Testis (tissue), 3 donors: ENCODE results near the gene OST4. TPM values are rescaled to one million over a fixed set of nuclear protein-coding genes. Genes with fewer than 3 reads are reported as not detected.

Experiments
- DNase-seq: peaks from one replicate; pipeline ENCODE4 v3.0.0-alpha.2; 2019
- H3K27ac ChIP-seq, 2 donors: fragments of 200-600 bp; sonication (generic); one replicate each; pipeline ENCODE4 v1.5.1; 2019
- H3K27me3 ChIP-seq: fragments of 200-600 bp; sonication (generic); one replicate; pipeline ENCODE4 v1.5.1; 2019
- H3K36me3 ChIP-seq: fragments of 200-600 bp; sonication (generic); one replicate; pipeline ENCODE4 v1.5.1; 2017; ENCODE audit warnings: low read depth; ENCODE audit errors: missing control alignments
- H3K4me1 ChIP-seq: fragments of 200-600 bp; sonication (generic); one replicate; pipeline ENCODE4 v1.5.1; 2019
- H3K4me3 ChIP-seq, 2 donors: fragments of 200-600 bp; sonication (generic); one replicate each; pipeline ENCODE4 v1.5.1; 2017 to 2019
- H3K9me3 ChIP-seq: fragments of 200-600 bp; sonication (generic); one replicate; pipeline ENCODE4 v1.5.1; 2017
- POLR2A ChIP-seq: fragments of 450-650 bp; IDR thresholded peaks from one replicate; pipeline ENCODE4 v1.6.1; 2017; ENCODE audit warnings: antibody characterized with exemption, mild to moderate bottlenecking, moderate library complexity
- WGBS, 2 donors: methylation state at CpG; one replicate each; pipeline ENCODE4 v1.1.5; 2018; 5-methylcytosine and 5-hydroxymethylcytosine counted together
- intact Hi-C: fragments of 100-400 bp; cut with DNase I; formaldehyde crosslinking; loops from one replicate; pipeline ENCODE4 v1.15.1; 2023; ENCODE audit warnings: low total_unique reads
- polyA plus RNA-seq: library from polyadenylated mRNA; stranded (reverse); fragments of 350-450 nt; fragmentation: Illumina TruSeq; extraction: RNeasy Lipid Tissue Mini Kit (QIAGEN cat#74804); gene quantifications from one replicate; pipeline ENCODE4 v1.2.3, GENCODE V29; 2014; ENCODE audit warnings: low read depth, low replicate concordance; ENCODE audit not compliant: insufficient read depth
- total RNA-seq, 2 donors: library from RNA; depleted of rRNA; stranded (reverse); fragments of >200 nt; gene quantifications; one replicate each; pipeline ENCODE4 v1.2.3, GENCODE V29; 2016
- TF ChIP-seq, protein P1 (sequence below), 3 experiments: fragments of 450-650 bp in 2 of 3; fragments of 200-600 bp in 1 of 3; sonication (generic) in 1 of 3; IDR thresholded peaks; one replicate each; pipeline ENCODE4 v1.5.1; 2016 to 2019; ENCODE audit warnings: antibody characterized with exemption in 3 of 3, mild to moderate bottlenecking in 2 of 3, moderate library complexity in 1 of 3

Gene OST4
- total and polyA plus RNA-seq, 3 donors from 2014 or later, result 220 to 297 (median 262) TPM

- H3K36me3 ChIP-seq, result no peaks in the 10 kb centered on the region
- H3K27ac ChIP-seq, result no peak overlapping the region
- WGBS, 2 donors, result 92 to 97% methylated on average over 5 to 6 of the region's 6 CpGs
- no peaks in the 10 kb centered on the region for H3K27me3 ChIP-seq
- H3K4me1 ChIP-seq, result peaks cover 29% of the 10 kb centered on the region
- intact Hi-C loops, result loop anchor here (10.0 kb wide), 1 partner anchor 211 kb away; the partner anchor contains the start of gene UCN
- no peaks in the 10 kb centered on the region for H3K9me3 ChIP-seq
- TF ChIP-seq, protein P1, sequence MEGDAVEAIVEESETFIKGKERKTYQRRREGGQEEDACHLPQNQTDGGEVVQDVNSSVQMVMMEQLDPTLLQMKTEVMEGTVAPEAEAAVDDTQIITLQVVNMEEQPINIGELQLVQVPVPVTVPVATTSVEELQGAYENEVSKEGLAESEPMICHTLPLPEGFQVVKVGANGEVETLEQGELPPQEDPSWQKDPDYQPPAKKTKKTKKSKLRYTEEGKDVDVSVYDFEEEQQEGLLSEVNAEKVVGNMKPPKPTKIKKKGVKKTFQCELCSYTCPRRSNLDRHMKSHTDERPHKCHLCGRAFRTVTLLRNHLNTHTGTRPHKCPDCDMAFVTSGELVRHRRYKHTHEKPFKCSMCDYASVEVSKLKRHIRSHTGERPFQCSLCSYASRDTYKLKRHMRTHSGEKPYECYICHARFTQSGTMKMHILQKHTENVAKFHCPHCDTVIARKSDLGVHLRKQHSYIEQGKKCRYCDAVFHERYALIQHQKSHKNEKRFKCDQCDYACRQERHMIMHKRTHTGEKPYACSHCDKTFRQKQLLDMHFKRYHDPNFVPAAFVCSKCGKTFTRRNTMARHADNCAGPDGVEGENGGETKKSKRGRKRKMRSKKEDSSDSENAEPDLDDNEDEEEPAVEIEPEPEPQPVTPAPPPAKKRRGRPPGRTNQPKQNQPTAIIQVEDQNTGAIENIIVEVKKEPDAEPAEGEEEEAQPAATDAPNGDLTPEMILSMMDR (IDR thresholded peaks at IDR 0.05), result no peak
- no peak for TF ChIP-seq POLR2A
- H3K4me3 ChIP-seq, result no peak overlapping the region
- DNase-seq, result no peak
Observed at GRCh38 chr2:27093430-27094352, 22.2 kb upstream of the OST4 start.

DNA sequence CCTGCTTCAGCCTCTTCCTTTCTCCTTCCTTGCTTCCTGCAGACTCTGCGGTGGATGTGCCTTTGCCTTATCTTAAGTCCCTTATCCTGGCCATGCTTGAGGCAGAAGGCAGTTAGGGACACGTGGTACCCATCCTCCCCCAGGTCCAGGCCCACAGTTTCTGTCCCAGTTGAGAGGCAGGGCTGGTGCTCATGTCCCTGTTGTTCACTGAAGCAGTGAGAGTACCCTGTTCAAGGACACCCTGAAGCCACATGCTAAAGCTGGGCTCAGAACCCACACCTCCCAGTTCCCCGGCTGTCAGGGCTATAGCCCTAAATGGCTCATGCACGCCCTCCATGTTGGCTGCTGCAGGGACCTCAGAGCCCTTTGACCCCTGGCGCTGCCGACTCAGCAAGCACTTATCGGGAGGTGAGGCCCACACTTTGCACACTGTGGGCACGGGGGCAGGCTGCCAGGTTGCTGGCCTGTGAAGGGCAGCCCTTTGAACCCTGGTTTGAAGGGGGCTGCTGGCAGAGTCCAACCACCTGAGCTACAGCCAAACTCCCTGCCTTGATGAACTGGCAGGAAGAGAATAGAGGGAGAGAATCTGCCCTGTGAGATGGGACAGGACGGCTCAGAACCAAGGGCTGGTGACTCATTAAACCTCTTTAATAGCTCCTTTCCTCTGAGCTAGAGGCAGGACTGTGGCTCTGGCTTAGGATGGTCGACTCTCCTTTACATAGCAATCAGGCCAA lies 21.4 kb upstream of the OST4 start:
- Histone ChIP-seq H3K27me3 (no peaks in the 10 kb centered on the region), H3K9me3 (no peaks in the 10 kb centered on the region), H3K4me1 (peaks cover 29% of the 10 kb centered on the region), H3K4me3 (no peak overlapping the region), H3K27ac (peak overlapping the region; percentile 21 to 45), H3K36me3 (no peaks in the 10 kb centered on the region)
- 42 to 53% methylated on average over 9 to 10 of the region's 10 CpGs for WGBS, 2 donors
- TF ChIP-seq, protein P1 (IDR thresholded peaks at IDR 0.05), result no peak
- no peak for TF ChIP-seq POLR2A
- intact Hi-C loops, result loop anchor here (10.0 kb wide), 1 partner anchor 212 kb away; the partner anchor contains the start of gene UCN
- peak; percentile 86 for DNase-seq

DNA sequence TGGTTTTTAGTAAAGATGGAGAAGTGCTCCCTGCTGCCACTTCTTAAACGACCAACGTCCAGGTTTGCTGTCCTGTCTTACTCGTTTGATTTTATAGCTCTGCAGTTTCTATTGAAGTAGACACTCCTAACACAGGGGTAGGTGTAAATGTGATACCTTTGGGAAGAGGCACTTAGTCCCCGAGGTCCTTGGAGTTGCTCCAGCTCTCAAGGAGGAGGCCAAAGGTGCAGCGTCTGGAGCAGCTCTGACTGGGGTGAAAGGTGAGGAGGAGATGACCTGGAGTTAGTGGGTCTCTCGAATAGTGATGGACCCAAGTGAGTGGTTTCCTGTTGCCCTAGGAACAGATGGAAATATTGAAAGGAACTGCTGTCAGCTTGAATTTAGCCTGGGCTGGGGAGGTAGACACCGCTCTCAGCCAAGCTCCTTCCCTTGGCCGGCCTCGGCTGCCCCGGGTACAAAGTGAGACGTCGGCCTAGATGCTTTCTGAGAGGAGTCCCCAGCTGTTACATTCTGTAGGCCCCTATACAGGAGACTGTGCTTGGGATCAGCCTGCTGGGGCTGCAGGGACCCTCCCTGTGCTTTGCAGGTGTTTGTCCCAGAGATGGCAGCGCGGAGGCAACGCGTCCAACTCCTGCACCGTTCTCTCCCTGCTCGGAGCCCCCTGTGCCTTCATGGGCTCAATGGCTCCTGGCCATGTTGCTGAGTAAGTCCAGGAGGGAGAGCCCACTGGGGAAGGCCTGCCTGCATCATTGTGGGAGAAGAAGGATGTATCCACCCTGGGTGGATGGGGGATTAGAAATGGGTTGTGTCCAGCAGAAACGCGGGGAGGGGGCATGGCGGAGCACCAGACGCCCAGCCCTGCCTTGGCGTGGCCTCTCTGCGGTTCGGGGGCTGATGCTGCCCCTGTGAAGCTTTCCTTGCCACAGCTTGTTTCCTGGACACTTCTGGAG lies 20.6 kb upstream of the OST4 start:
- WGBS, 2 donors, result 68 to 75% methylated on average over 20 to 25 of the region's 25 CpGs
- Histone ChIP-seq H3K9me3 (no peaks in the 10 kb centered on the region), H3K36me3 (no peaks in the 10 kb centered on the region), H3K27ac (peak overlapping the region in 1 of 2 donors; percentile 21), H3K4me3 (no peak overlapping the region), H3K4me1 (peaks cover 29% of the 10 kb centered on the region), H3K27me3 (no peaks in the 10 kb centered on the region)
- TF ChIP-seq, protein P1 (IDR thresholded peaks at IDR 0.05), result no peak
- TF ChIP-seq POLR2A, result no peak
- intact Hi-C loops, result loop anchor here (10.0 kb wide), 1 partner anchor 213 kb away; the partner anchor contains the start of gene UCN
- DNase-seq, result no peak
